NCI-H2081 (cell line): ENCODE data around the gene CPTP.
A peak's percentile ranks its signal among the peaks of the same experiment; 100 is the strongest.

Source experiments
- DNase-seq, 2 experiments: peaks; one replicate each; lab custom pipeline; 2025; lab: John Stamatoyannopoulos, UW

The CPTP gene

GRCh38 chr1:1324524-1325287 lies at the start of gene CPTP, which contains the start of gene INTS11:
Gene CPTP (plus strand): TSS chr1:1324802. CDS start chr1:1326911, 2,109 bp downstream.
Gene INTS11 (minus strand): TSS chr1:1324660. CDS start chr1:1324608, 52 bp downstream.
- DNase-seq, result peak; percentile 89 to 92

GRCh38 chr1:1274931-1275431 lies 49.6 kb upstream of the CPTP start:
- DNase-seq, result no peak

GRCh38 chr1:1275836-1276235 lies 48.8 kb upstream of the CPTP start:
- DNase-seq, result no peak

- no peak for DNase-seq
These were observed 46.0 kb upstream of the CPTP start for GRCh38 chr1:1278620-1279019.

- DNase-seq, result no peak
These were observed 45.6 kb upstream of the CPTP start for GRCh38 chr1:1279028-1279427.

GRCh38 chr1:1280782-1281481 lies 43.7 kb upstream of the CPTP start:
- DNase-seq, result no peak

- DNase-seq, result no peak
These were observed 42.9 kb upstream of the CPTP start for GRCh38 chr1:1281533-1282321.

GRCh38 chr1:1282998-1283397 lies 41.6 kb upstream of the CPTP start:
- DNase-seq, result no peak

GRCh38 chr1:1283821-1284220 lies 40.8 kb upstream of the CPTP start:
- no peak for DNase-seq

- DNase-seq, result no peak
These were observed 40.1 kb upstream of the CPTP start for GRCh38 chr1:1284221-1285101.

GRCh38 chr1:1285102-1285571 lies 39.5 kb upstream of the CPTP start:
- DNase-seq, result no peak

- DNase-seq, result no peak
These were observed 38.8 kb upstream of the CPTP start for GRCh38 chr1:1285611-1286311.

GRCh38 chr1:1286313-1287261 lies 38.0 kb upstream of the CPTP start:
- no peak for DNase-seq

GRCh38 chr1:1287288-1288110 lies 37.1 kb upstream of the CPTP start:
- no peak for DNase-seq

GRCh38 chr1:1290238-1290731 lies 34.3 kb upstream of the CPTP start:
- peak; percentile 29 to 42 for DNase-seq

- DNase-seq, result peak in 1 of 2 experiments; percentile 9
These were observed 33.5 kb upstream of the CPTP start for GRCh38 chr1:1291023-1291528.

GRCh38 chr1:1291548-1292441 lies 32.8 kb upstream of the CPTP start:
- peak; percentile 76 to 78 for DNase-seq
